Colonic mucosa (tissue), 4 donors: ENCODE measurements around the gene GRIA1. TPM values are rescaled to one million over a fixed set of nuclear protein-coding genes. Genes with fewer than 3 reads are reported as not detected.

Experiments used
- DNase-seq: peaks from one replicate; pipeline ENCODE4 v3.0.0-alpha.2; 2020
- H3K27ac ChIP-seq: fragments of 200-600 bp; one replicate; pipeline ENCODE4 v1.8.0; 2021
- H3K27me3 ChIP-seq: fragments of 200-600 bp; one replicate; pipeline ENCODE4 v1.8.0; 2021
- H3K36me3 ChIP-seq: fragments of 200-600 bp; one replicate; pipeline ENCODE4 v1.8.0; 2021
- H3K4me1 ChIP-seq: fragments of 200-600 bp; one replicate; pipeline ENCODE4 v1.8.0; 2021; ENCODE audit warnings: mild to moderate bottlenecking
- H3K4me3 ChIP-seq: fragments of 200-600 bp; one replicate; pipeline ENCODE4 v1.8.0; 2021
- H3K9ac ChIP-seq, 2 donors: one replicate each; pipeline ENCODE4 v1.7.0; 2013; ENCODE audit warnings: control low read depth in 2 of 2, low read depth in 2 of 2, low read length in 2 of 2
- H3K9me3 ChIP-seq: fragments of 200-600 bp; one replicate; pipeline ENCODE4 v1.8.0; 2021
- CTCF ChIP-seq: fragments of 200-600 bp; IDR thresholded peaks from one replicate; pipeline ENCODE4 v1.8.0; 2022; ENCODE audit warnings: antibody characterized with exemption, mild to moderate bottlenecking
- intact Hi-C: fragments of 100-400 bp; cut with DNase I; formaldehyde crosslinking; loops from one replicate; pipeline ENCODE4 v1.14.1; 2022
- total RNA-seq, 2 donors: library from RNA; stranded (reverse); fragmentation: NEBNext Ultra II Directional in 1 of 2; extraction: Animal tissue kit (Norgen Biotek cat#: 25700) in 1 of 2; gene quantifications; one replicate each; pipeline ENCODE4 v1.2.1, GENCODE V29; 2021
- donor health status: healthy.
- donor health status: DM: no; HTN: no; CAD: no.
- donor health status: DM: no; HTN: no; CAD: no.

GRIA1 gene
- total RNA-seq, 2 donors from 2014 or later, result 0.48 TPM; not detected in 1

GRCh38 chr5:153753645-153754432 is 263.4 kb downstream of the GRIA1 start:
- intact Hi-C loops, result no loop called here

GRCh38 chr5:153755913-153756500 is 265.5 kb downstream of the GRIA1 start:
- Histone ChIP-seq H3K36me3 (no peaks in the 10 kb centered on the region), H3K9me3 (no peaks in the 10 kb centered on the region), H3K27ac (no peak overlapping the region), H3K9ac (no peak overlapping the region), H3K4me1 (no peaks in the 10 kb centered on the region), H3K27me3 (no peaks in the 10 kb centered on the region), H3K4me3 (no peak overlapping the region)
- no peak for TF ChIP-seq CTCF
- no peak for DNase-seq
- intact Hi-C loops, result no loop called here

More at GRCh38 chr5:153753645-153754432, 263.4 kb downstream of the GRIA1 start:
- Histone ChIP-seq H3K9me3 (no peaks in the 10 kb centered on the region), H3K4me3 (no peak overlapping the region), H3K27me3 (no peaks in the 10 kb centered on the region), H3K9ac (no peak overlapping the region), H3K27ac (no peak overlapping the region), H3K36me3 (no peaks in the 10 kb centered on the region), H3K4me1 (no peaks in the 10 kb centered on the region)
- no peak for TF ChIP-seq CTCF
- DNase-seq, result no peak

GRCh38 chr5:153756540-153756939 is 266.1 kb downstream of the GRIA1 start:
- H3K4me1 ChIP-seq, result no peaks in the 10 kb centered on the region
- H3K9ac ChIP-seq, result no peak overlapping the region
- no peak overlapping the region for H3K4me3 ChIP-seq
- intact Hi-C loops, result no loop called here
- no peak for DNase-seq
- no peaks in the 10 kb centered on the region for H3K27me3 ChIP-seq
- no peaks in the 10 kb centered on the region for H3K36me3 ChIP-seq
- no peak overlapping the region for H3K27ac ChIP-seq
- no peaks in the 10 kb centered on the region for H3K9me3 ChIP-seq
- no peak for TF ChIP-seq CTCF

GRCh38 chr5:153765987-153766386 is 275.5 kb downstream of the GRIA1 start:
- no peak overlapping the region for H3K9ac ChIP-seq
- no peak overlapping the region for H3K4me3 ChIP-seq
- H3K36me3 ChIP-seq, result no peaks in the 10 kb centered on the region
- no peak for TF ChIP-seq CTCF
- no peaks in the 10 kb centered on the region for H3K27me3 ChIP-seq
- intact Hi-C loops, result no loop called here
- H3K27ac ChIP-seq, result no peak overlapping the region
- no peaks in the 10 kb centered on the region for H3K9me3 ChIP-seq
- no peak for DNase-seq
- H3K4me1 ChIP-seq, result no peaks in the 10 kb centered on the region

- Histone ChIP-seq H3K9ac (no peak overlapping the region), H3K36me3 (no peaks in the 10 kb centered on the region), H3K9me3 (no peaks in the 10 kb centered on the region), H3K27ac (no peak overlapping the region), H3K4me3 (no peak overlapping the region), H3K4me1 (no peaks in the 10 kb centered on the region), H3K27me3 (no peaks in the 10 kb centered on the region)
- DNase-seq, result no peak
- no peak for TF ChIP-seq CTCF
- intact Hi-C loops, result no loop called here
Observed at GRCh38 chr5:153767221-153768188, 277.0 kb downstream of the GRIA1 start.
